Measurements from ENCODE around the gene MAP1LC3B2.
"Not testable (repeated sequence)": the region's sequence is repeated elsewhere in the genome, so short reads cannot be mapped to it uniquely, and the experiment has no call there.

The MAP1LC3B2 gene

DNA sequence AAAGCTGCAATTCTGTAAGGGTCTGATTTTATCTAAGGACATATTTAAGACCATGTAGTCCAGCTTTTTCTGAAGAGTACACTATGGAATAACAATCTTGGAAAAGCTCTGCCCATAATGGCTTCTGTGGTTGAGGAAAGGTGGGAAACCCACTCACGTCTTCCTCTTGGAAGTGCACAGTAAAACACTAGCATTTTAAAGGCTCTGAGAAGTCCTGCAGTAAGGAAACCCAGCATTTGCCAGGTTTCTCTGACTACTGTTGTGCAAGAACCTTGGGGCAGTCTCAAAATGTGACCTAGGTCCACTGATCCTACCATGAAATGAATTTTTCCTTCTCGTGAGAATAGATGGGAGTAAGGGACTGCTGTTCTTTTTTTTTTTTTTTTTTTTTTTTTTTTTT, 11.9 kb downstream of the MAP1LC3B2 start:
- H3K36me3 ChIP-seq (ENCODE audit: insufficient read depth, low read length), result no peaks in the 10 kb centered on the region
- no peak overlapping the region for H3K4me3 ChIP-seq
- H3K9ac ChIP-seq (ENCODE audit: insufficient read length), result no peak overlapping the region
- DNase-seq (ENCODE audit: low read depth, low spot score), result no peak
- H3K27ac ChIP-seq, result no peak overlapping the region
- TF ChIP-seq EZH2 (IDR thresholded peaks at IDR 0.05) (no peak), POLR2AphosphoS5 (IDR thresholded peaks at IDR 0.05; ENCODE audit: borderline replicate concordance, low read depth, low read length) (no peak)
- H3K9me3 ChIP-seq (ENCODE audit: low read depth, low read length), result no peaks in the 10 kb centered on the region

DNA sequence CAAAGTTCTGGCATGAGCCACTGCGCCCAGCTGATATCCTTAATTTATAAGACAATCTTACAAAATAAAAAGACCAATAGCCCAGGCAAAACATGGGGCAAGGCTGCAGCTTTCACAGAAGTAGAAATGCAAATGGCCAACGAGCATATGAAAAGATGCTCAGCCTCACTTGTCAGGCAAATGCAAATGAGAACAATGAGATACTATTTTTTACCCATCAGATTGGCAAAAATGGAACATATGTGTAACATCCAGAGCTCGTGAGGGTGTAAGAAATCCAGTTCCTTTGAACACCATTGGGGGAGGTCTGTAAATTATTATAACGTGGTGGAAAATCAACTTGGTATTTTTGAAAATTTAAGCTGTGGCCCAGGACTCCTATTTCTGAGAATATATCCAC, 14.6 kb downstream of the MAP1LC3B2 start:
- no peaks in the 10 kb centered on the region; the same call in 1 of the 2 replicates for H3K9me3 ChIP-seq (ENCODE audit: low read depth, low read length)
- H3K4me3 ChIP-seq, result no peak overlapping the region
- H3K36me3 ChIP-seq (ENCODE audit: insufficient read depth, low read length), result no peaks in the 10 kb centered on the region
- no peak for DNase-seq (ENCODE audit: low read depth, low spot score)
- TF ChIP-seq EZH2 (IDR thresholded peaks at IDR 0.05) (no peak), POLR2AphosphoS5 (IDR thresholded peaks at IDR 0.05; ENCODE audit: borderline replicate concordance, low read depth, low read length) (no peak), FOXP2 (optimal IDR thresholded peaks at IDR 0.05; ENCODE audit: control extremely low read depth, extremely low read length, insufficient read depth) (no peak)
- H3K9ac ChIP-seq (ENCODE audit: insufficient read length), result no peak overlapping the region
- no peak overlapping the region for H3K27ac ChIP-seq

DNA sequence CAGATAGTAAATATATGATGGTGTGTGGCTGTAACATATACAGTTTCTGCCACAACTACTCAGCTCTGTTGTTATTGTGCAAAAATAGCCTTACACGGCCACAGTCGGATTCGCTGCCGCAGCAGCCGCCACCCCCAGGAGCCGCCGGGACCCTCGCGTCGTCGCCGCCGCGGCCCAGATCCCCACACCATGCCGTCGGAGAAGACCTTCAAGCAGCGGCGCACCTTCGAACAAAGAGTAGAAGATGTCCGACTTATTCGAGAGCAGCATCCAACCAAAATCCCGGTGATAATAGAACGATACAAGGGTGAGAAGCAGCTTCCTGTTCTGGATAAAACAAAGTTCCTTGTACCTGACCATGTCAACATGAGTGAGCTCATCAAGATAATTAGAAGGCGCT, 16.6 kb downstream of the MAP1LC3B2 start:
- not testable (repeated sequence) for H3K27ac ChIP-seq; H3K36me3 ChIP-seq (ENCODE audit: insufficient read depth, low read length); H3K4me3 ChIP-seq; H3K9me3 ChIP-seq (ENCODE audit: low read depth, low read length); DNase-seq (ENCODE audit: low read depth, low spot score); H3K9ac ChIP-seq (ENCODE audit: insufficient read length)

DNA sequence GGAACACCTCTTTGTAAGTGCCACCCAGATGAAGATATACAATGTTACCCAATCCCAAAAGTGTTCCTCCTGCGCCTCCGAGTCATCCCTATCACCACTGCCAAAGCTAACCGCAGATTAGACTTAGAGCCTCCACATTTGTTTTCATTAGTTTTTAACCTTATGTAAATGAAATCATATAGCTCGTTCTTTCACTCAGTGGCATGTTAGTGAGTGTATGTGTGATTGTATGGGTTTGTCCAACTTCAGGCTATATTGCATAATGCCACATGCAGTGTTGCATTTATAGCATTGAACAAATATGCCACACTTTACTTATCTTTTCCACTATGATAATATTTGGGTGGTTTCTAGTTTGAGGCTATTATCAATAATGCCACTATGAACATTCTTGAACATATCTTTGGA, 18.0 kb downstream of the MAP1LC3B2 start:
- TF ChIP-seq EZH2 (IDR thresholded peaks at IDR 0.05), result no peak
- TF ChIP-seq FOXP2 (optimal IDR thresholded peaks at IDR 0.05; ENCODE audit: control extremely low read depth, extremely low read length, insufficient read depth), result no peak
- TF ChIP-seq POLR2AphosphoS5 (IDR thresholded peaks at IDR 0.05; ENCODE audit: borderline replicate concordance, low read depth, low read length), result no peak
- no peak for DNase-seq (ENCODE audit: low read depth, low spot score)
- H3K9me3 ChIP-seq (ENCODE audit: low read depth, low read length), result no peaks in the 10 kb centered on the region; the same call in 1 of the 2 replicates
- H3K27ac ChIP-seq, result no peak overlapping the region
- H3K36me3 ChIP-seq (ENCODE audit: insufficient read depth, low read length), result no peaks in the 10 kb centered on the region
- H3K9ac ChIP-seq (ENCODE audit: insufficient read length), result no peak overlapping the region
- no peak overlapping the region for H3K4me3 ChIP-seq

DNA sequence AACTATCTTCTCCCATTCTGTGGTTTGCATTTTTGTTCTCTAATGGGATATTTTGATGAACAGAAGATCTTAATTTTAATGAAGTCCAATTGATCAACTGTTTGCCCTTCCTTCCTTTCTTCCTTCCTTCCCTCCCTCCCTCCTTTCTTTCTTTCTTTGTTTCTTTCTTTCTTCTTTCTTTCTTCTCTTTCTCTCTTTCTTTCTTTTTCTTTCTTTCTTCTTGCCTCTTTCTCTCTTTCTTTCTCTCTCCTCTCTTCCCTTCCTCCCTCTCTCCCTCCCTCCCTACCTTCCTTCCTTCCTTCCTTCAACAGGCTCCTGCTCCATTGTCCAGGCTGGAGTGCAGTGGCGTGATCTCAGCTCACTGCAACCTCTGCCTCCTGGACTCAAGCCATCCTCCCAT, 18.9 kb downstream of the MAP1LC3B2 start:
- DNase-seq (ENCODE audit: low read depth, low spot score), result no peak
- no peak overlapping the region for H3K27ac ChIP-seq
- TF ChIP-seq POLR2AphosphoS5 (IDR thresholded peaks at IDR 0.05; ENCODE audit: borderline replicate concordance, low read depth, low read length), result no peak
- TF ChIP-seq FOXP2 (optimal IDR thresholded peaks at IDR 0.05; ENCODE audit: control extremely low read depth, extremely low read length, insufficient read depth), result no peak
- no peak for TF ChIP-seq EZH2 (IDR thresholded peaks at IDR 0.05)
- H3K9me3 ChIP-seq (ENCODE audit: low read depth, low read length), result no peaks in the 10 kb centered on the region; the same call in 1 of the 2 replicates
- H3K4me3 ChIP-seq, result no peak overlapping the region
- H3K36me3 ChIP-seq (ENCODE audit: insufficient read depth, low read length), result no peaks in the 10 kb centered on the region
- H3K9ac ChIP-seq (ENCODE audit: insufficient read length), result no peak overlapping the region

DNA sequence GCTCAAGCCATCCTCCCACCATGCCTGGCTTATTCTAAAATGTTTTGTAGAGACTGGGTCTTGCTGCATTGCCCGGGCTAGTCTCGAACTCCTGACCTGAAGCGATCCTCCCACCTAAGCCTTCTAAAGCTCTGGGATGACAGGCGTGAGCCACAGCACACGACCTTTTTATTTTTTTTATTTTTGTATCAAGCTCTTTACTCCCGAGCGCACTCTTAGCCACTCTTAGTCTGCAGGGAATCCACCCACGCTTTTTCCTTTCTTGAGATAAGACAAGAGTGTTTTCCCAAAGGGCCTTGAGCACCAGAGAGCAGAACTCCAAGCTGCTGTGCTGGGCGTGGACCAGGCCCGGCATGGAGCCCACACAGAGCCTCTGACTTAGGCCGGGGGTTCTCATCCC, 23.4 kb downstream of the MAP1LC3B2 start:
- H3K4me3 ChIP-seq, result no peak overlapping the region
- no peaks in the 10 kb centered on the region for H3K36me3 ChIP-seq (ENCODE audit: insufficient read depth, low read length)
- DNase-seq (ENCODE audit: low read depth, low spot score), result no peak
- no peaks in the 10 kb centered on the region; the same call in 1 of the 2 replicates for H3K9me3 ChIP-seq (ENCODE audit: low read depth, low read length)
- H3K9ac ChIP-seq (ENCODE audit: insufficient read length), result no peak overlapping the region
- TF ChIP-seq EZH2 (IDR thresholded peaks at IDR 0.05) (no peak), POLR2AphosphoS5 (IDR thresholded peaks at IDR 0.05; ENCODE audit: borderline replicate concordance, low read depth, low read length) (no peak), FOXP2 (optimal IDR thresholded peaks at IDR 0.05; ENCODE audit: control extremely low read depth, extremely low read length, insufficient read depth) (no peak)
- no peak overlapping the region for H3K27ac ChIP-seq

DNA sequence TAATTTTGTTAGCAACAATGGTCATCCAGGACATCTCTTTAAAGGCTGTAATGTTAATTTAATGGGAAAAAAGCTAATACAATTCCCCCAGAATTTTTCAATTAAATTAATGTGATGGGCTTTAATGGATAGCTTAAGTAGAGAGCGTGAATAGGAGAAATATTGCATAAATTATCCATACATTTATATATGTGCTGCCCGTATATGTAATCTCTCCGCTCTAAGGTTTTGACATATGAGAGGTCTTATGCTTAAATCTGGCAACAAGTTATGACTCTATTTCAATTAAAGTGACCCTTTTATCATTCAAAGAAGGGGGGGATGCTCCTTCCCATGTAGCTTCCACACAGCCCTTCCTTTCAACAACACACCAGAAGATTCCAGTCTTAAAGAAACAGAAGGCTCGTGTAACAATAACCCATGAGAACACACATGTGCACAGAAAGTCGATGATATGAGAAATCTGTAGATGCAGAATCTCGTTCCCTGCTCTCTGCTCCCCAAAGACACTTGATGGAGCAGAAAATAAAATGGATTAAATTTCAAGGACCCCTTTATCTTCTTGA, 24.0 kb downstream of the MAP1LC3B2 start:
- Histone ChIP-seq H3K4me3 (no peak overlapping the region), H3K9me3 (ENCODE audit: low read depth, low read length) (no peaks in the 10 kb centered on the region), H3K27ac (no peak overlapping the region), H3K36me3 (ENCODE audit: insufficient read depth, low read length) (no peaks in the 10 kb centered on the region), H3K9ac (ENCODE audit: insufficient read length) (no peak overlapping the region)
- TF ChIP-seq POLR2AphosphoS5 (IDR thresholded peaks at IDR 0.05; ENCODE audit: borderline replicate concordance, low read depth, low read length) (no peak), FOXP2 (optimal IDR thresholded peaks at IDR 0.05; ENCODE audit: control extremely low read depth, extremely low read length, insufficient read depth) (no peak), EZH2 (IDR thresholded peaks at IDR 0.05) (no peak)
- DNase-seq (ENCODE audit: low read depth, low spot score), result no peak

DNA sequence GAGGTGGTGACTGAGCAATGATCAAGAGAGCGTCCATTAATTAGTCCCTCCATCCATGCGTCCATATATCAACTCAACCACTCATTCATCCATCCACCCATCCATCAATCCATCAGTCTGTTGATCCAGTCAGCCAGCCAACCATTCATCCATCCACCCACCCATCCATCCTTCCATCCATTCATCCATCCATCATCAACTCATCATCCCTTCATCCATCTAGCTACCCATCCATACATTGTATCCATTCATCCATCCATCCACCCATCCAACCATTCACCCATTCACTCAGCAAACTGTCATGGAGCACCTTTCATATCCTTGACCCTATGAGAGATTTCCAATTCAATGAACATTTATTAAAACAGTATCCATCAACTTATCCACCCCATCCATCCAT, 28.1 kb downstream of the MAP1LC3B2 start:
- Histone ChIP-seq H3K9me3 (ENCODE audit: low read depth, low read length) (no peaks in the 10 kb centered on the region), H3K4me3 (no peak overlapping the region), H3K27ac (no peak overlapping the region), H3K36me3 (ENCODE audit: insufficient read depth, low read length) (no peaks in the 10 kb centered on the region), H3K9ac (ENCODE audit: insufficient read length) (no peak overlapping the region)
- no peak for DNase-seq (ENCODE audit: low read depth, low spot score)
- TF ChIP-seq EZH2 (IDR thresholded peaks at IDR 0.05) (no peak), POLR2AphosphoS5 (IDR thresholded peaks at IDR 0.05; ENCODE audit: borderline replicate concordance, low read depth, low read length) (no peak), FOXP2 (optimal IDR thresholded peaks at IDR 0.05; ENCODE audit: control extremely low read depth, extremely low read length, insufficient read depth) (no peak)

DNA sequence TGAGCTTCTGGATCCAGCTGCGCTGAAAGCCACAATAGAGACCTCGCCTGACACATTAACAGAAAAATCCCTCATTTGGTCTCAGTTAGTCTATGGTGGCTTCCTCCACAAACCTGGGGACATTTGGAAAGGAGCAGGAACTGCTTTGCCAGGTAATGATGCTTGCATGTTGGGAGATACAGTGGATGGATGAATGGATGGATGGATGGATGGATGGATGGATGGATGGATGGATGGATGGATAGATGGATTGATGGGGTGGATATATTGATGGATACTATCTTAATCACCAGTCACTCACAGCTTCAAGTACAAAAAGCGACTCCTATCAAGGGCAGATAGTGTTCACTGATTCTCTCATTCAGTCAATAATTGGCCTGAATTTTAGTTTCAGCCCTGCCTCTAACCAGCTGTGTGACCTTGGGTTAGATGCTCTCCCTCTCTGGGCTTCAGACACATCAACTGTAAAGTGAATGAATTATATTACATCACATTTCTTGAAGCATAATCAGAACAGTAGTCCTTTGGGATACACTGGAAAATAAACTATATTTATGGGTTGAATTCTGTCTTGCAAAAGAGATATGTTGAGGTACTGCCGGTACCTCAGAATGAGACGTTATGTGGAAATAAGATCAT, 29.3 kb downstream of the MAP1LC3B2 start:
- H3K9me3 ChIP-seq (ENCODE audit: low read depth, low read length), result no peaks in the 10 kb centered on the region
- no peaks in the 10 kb centered on the region for H3K36me3 ChIP-seq (ENCODE audit: insufficient read depth, low read length)
- TF ChIP-seq POLR2AphosphoS5 (IDR thresholded peaks at IDR 0.05; ENCODE audit: borderline replicate concordance, low read depth, low read length) (no peak), FOXP2 (optimal IDR thresholded peaks at IDR 0.05; ENCODE audit: control extremely low read depth, extremely low read length, insufficient read depth) (no peak), EZH2 (IDR thresholded peaks at IDR 0.05) (no peak)
- H3K4me3 ChIP-seq, result no peak overlapping the region
- H3K9ac ChIP-seq (ENCODE audit: insufficient read length), result no peak overlapping the region
- H3K27ac ChIP-seq, result no peak overlapping the region
- no peak for DNase-seq (ENCODE audit: low read depth, low spot score)
